Epithelial cell of prostate (primary cell): Measurements from ENCODE around the gene TRIM65.
A peak's percentile ranks its signal among the peaks of the same experiment; 100 is the strongest.

Experiments used
- DNase-seq: peaks from one replicate; pipeline ENCODE4 v3.0.0-alpha.2; 2011; ENCODE audit warnings: low read depth, low spot score
- H3K27ac ChIP-seq: fragments of 450-650 bp; 2 replicates; pipeline ENCODE4 v1.5.1; 2017; ENCODE audit warnings: mild to moderate bottlenecking

TRIM65 gene, protein sequence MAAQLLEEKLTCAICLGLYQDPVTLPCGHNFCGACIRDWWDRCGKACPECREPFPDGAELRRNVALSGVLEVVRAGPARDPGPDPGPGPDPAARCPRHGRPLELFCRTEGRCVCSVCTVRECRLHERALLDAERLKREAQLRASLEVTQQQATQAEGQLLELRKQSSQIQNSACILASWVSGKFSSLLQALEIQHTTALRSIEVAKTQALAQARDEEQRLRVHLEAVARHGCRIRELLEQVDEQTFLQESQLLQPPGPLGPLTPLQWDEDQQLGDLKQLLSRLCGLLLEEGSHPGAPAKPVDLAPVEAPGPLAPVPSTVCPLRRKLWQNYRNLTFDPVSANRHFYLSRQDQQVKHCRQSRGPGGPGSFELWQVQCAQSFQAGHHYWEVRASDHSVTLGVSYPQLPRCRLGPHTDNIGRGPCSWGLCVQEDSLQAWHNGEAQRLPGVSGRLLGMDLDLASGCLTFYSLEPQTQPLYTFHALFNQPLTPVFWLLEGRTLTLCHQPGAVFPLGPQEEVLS

DNA sequence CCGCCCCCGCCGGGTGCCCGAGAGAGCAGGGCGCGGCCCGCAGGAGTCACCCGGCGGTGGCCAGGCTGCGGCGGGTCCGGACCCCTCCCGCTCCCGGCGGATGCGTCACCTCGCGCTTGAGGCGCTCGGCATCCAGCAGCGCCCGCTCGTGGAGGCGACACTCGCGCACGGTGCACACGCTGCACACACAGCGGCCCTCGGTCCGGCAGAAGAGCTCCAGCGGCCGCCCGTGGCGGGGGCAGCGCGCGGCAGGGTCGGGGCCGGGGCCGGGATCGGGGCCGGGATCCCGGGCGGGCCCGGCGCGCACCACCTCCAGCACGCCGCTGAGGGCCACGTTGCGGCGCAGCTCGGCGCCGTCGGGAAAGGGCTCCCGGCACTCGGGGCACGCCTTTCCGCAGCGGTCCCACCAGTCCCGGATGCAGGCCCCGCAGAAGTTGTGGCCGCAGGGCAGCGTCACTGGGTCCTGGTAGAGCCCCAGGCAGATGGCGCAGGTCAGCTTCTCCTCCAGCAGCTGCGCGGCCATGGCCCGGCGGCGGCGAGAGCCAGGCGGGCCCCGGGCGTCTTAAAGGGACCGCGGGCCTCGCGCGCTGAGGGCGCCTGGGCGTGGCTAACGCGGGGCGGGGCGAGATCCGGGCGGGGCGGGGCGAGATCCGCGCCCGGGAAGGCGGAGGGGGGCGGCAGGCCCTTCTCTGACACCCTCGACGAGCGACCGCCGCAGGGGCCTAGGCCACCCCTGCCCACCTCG is at the start of gene TRIM65:
Gene TRIM65, minus strand, starts transcription at position 537 of the 745 bp plus-strand sequence. Its CDS starts 14 bp downstream, at position 523.
- no peak for DNase-seq
- H3K27ac ChIP-seq: peak within 1 kb of the TSS; percentile 62

DNA sequence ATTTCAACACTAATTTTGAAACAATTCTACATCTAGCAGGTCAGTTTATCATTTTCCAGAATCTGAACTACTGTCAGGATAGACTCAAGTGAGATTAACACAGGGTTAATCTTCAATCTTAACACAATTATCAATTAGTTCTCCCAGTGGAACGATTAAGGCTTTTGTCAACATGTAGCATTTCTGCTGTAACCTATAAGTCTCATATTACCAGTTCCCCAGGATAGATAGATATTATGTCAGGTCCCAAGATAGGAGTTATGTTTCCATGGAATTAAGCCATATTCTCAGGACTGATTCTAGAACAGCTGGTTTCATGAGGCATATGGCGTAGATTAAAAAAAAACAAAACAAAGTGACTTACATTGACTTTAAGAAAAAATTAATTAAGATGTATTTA is 48.5 kb upstream of the TRIM65 start:
- no peak for DNase-seq

DNA sequence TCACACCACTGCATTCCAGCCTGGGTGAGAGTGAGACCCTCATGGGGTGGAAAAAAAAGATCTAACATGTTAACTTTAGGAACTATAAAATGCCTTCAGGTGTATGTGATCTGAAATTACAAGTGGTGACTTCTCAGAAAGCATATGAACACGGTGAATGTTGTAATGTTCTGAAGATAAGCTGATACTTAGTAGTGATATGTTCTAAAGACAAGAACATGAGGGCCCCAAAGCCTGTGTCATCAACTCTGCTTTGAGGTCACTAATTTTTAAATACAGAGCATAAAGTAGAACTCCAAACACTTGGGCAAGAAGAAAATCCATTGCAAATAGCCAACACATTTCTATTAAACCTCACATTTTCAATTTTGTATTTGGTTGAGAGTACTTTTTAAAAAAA is 46.7 kb upstream of the TRIM65 start:
- H3K27ac ChIP-seq: no peak overlapping the region
- DNase-seq: no peak

More for the DNA sequence above, 48.5 kb upstream of the TRIM65 start:
- no peak overlapping the region for H3K27ac ChIP-seq

DNA sequence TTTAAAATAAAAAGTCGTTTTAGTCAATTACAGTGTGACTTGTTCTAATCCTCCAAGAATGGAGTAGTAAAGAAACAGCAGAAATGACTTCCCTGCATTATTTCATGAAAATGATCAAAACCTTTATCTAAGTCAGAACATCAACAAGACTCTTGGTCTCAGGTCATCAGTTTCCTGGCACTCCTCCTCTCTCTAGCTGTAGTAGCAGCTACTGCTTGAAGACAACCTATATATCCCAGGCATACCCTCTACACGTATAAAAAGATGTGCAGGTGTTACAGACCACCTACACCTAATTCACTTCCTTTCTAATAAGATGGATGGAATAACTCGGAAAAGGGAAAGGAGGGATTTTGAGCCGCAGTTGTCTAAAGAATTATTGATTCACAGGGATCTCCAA is 45.7 kb upstream of the TRIM65 start:
- DNase-seq: no peak
- H3K27ac ChIP-seq: no peak overlapping the region

DNA sequence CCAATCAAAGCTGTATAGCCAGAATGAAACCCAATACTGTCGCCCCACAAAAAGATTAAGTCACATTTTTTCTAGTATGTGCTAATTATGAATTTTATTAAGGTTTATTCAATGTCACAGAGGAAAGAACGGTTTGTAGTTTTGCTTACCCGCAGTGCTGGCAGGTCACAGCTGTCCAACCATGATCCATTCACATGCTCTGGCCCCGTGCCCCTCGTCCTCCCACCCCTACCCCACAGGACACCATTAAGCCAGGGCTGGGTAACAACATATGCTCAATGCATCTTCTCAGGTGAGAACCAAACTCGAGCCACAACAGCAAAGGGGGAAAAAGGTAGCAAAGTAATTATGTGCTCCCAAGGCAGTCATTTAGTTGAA is 44.7 kb upstream of the TRIM65 start:
- no peak overlapping the region for H3K27ac ChIP-seq
- DNase-seq: no peak

DNA sequence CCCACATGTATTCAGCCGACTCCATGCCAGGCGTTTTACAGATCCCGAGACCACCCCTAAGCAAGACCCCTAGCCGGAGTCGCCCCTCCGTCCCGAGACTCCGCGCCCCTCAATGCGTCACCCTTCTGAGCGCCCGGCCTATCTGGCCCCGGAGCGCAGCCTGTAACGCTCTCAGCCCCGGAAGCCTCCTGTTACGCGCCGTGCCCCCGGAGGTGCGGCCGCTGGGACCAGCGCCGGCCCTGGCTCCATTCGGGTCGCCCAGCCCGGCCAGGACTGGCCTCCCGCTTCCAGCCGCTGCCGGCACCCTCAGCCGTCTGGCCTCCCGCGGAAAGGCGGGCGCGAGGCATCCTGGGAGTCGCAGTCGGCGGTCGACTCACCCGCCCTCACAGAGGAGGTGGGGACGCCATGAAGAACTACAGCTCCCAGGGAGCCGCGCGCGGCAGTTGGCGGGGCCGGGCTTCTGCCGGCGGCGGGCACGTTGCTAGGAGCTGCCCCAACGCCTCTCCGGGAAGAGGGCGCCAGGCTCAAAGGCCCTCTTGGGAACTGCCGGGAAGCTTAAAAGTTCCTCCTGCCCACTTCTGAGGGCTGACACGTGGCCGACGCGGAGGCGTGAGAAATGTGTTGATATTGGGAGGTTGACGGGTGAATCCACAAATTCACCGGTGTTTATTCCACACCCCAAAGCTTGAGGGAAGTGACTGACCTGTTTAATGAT is 44.1 kb upstream of the TRIM65 start, which contains the start of gene FBF1:
Gene FBF1, minus strand, starts transcription at position 316 of the 715 bp plus-strand sequence. CDS start 2,893 bp downstream, outside the sequence.
- DNase-seq: peak; percentile 60
- no peak within 1 kb of the TSS for H3K27ac ChIP-seq

DNA sequence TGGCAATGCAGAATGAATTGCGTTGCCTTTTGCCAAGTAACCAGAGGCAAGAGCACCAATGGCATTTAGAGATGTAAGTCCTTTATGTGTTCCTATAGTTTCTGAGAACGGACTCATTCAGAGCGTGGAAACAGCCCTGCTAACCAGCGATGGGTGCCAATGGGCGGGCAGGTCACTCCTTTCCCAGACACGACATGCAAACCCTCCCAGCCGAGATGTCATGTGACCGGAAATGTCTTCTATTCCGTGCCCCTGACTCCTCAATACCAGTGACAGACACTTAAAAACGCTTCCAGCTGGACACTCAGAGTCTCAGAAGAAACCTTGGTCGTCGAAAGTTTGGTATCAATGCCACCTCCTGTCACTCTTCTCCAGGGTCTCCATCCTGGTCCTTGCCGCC is 40.9 kb upstream of the TRIM65 start:
- no peak for DNase-seq
- H3K27ac ChIP-seq: no peak overlapping the region

DNA sequence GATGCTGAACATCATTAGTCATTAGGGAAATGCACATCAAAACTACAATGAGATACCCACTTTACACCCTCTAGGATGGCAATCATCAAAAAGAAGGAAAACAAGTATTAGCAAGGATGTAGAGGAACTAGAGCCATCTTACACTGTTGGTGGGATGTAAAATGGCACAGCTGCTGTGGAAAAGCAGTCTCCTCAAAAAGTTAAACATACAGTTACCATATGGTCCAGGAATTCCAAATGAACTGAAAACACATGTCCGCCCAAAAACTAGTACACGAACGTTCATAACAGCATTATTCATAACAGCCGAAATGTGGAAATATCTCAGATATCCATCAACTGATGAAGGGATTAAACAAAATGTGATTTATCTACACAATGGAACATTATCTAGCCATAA is 37.1 kb upstream of the TRIM65 start:
- DNase-seq: no peak
- H3K27ac ChIP-seq: no peak overlapping the region

DNA sequence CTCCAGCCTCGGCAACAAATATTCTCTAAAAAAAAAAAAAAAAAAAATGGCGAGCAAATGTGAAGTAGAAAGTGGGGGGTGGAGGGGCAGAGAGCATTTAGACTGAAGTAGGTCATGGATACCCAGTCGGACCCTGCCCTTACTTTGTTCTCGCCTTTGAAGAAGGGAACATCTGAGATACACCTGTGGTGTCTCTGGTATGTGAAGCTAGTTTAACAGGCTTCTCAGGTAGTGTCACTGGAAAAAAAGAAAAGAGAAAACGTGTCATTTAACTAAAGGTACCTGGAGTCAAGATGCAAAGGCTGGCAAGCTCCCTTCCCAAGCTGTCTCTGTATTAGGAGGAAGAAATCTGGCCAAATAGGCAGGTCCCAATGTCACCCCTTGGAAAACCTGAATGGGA is 36.1 kb upstream of the TRIM65 start:
- DNase-seq: no peak
- H3K27ac ChIP-seq: no peak overlapping the region

DNA sequence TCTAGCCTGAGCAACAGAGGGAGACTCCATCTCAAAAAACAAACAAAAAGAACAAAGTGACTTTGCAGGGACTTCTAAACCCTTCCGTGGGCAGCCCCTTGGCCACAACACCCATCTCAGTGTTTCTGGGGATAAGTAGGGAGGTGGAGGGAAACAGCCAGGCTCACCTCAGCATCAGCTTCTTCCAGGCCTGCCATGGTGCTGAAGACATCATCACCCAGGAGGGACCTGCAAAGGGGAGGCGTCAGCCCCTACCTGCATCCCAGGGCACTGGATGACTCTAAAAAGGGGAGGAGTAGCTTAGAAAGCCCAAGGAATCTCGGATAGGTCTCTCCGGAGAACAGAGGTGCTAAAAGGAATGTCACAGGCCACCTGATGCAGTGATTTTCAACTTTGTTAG is 34.3 kb upstream of the TRIM65 start:
- no peak for DNase-seq
- no peak overlapping the region for H3K27ac ChIP-seq

DNA sequence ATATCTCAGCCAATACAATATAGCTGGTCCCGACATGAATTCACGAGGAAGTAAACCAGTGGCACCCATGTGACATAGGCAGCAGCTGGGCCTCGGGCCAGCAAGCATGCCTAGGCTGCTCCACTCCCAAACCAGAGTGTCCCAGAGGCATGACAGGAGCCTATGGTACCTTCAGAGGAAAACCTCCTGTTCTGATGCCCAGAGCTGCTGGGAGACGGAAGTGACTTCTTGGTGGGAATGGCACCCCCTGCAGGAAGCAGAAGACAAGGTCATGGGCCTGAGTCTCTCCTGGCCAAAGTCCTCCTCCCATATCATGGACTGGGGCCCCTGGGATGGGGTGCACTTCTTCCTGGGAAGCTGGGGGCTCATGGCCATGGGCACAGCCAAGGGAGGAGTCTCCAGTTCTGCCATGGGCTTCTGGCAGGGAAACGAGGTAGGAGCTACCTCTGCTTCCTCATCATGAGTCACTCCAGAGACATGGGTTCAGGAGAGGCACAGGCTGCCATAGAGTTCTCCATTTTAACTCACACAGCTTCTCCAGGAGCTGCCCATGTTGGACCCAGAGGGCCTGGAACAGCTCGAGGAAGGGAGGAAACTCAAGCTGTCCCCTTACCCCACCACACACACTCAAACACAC is 30.7 kb upstream of the TRIM65 start:
- peak; percentile 48 for DNase-seq
- H3K27ac ChIP-seq: peak overlapping the region; percentile 63

DNA sequence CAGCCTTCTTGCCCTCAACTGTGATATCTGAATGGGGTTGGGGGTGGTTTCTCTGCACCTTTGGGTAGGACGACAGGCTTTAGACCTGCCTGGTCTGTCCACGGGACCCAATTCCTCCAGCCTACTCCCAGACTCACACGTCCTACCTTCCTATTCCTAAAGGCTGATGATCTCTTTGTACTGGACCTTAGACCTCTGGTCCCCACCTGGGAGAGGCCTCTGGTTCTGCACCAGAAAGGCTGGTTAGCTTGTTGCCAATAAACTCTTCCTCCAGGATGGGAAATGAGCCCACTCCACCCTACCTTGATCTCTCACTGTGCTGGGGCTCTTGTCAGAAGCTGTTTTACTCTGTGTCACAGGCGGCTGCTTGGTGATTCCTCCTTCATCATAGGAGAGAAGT is 29.7 kb upstream of the TRIM65 start:
- DNase-seq: no peak
- peak overlapping the region; percentile 63 for H3K27ac ChIP-seq

DNA sequence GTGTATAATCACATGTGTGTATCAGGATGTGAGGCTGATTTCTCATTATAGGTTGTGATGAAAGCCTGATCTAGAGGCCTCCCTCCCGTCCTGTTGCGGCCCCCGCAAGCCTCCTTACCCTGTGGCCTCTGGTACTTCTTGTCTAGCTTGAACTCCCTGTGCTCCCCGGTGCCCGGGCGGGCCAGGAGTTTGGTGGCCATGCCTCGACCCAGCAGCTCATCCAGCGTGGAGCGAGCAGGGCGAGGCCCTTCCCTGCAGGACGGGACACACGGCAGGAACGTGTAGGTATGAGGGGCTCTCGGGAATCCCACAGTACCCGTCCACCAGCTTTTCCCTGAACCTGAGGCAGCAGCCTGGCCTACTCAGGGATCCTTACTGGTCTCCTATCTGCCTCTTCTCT is 29.2 kb upstream of the TRIM65 start:
- no peak for DNase-seq
- no peak overlapping the region for H3K27ac ChIP-seq

DNA sequence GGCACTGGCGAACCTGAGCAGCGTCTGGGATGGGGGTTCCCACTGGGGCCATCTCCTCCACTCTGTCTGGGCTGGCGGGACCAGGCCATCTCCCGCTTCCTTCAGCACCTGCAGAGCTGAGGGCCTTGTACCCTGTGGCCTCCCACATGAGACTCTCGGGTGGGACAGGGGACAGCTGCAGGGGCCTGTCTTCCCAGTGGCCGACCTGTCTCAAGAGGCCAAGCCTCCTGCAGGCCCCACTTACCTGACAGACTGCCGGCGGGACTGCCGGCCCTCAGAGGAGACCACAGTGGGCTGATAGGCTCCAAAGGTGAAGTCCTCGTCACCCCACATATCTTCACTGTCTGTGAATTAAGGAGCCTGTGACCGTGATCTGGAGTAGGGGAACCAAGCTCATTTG is 28.4 kb upstream of the TRIM65 start:
- H3K27ac ChIP-seq: no peak overlapping the region
- DNase-seq: no peak

DNA sequence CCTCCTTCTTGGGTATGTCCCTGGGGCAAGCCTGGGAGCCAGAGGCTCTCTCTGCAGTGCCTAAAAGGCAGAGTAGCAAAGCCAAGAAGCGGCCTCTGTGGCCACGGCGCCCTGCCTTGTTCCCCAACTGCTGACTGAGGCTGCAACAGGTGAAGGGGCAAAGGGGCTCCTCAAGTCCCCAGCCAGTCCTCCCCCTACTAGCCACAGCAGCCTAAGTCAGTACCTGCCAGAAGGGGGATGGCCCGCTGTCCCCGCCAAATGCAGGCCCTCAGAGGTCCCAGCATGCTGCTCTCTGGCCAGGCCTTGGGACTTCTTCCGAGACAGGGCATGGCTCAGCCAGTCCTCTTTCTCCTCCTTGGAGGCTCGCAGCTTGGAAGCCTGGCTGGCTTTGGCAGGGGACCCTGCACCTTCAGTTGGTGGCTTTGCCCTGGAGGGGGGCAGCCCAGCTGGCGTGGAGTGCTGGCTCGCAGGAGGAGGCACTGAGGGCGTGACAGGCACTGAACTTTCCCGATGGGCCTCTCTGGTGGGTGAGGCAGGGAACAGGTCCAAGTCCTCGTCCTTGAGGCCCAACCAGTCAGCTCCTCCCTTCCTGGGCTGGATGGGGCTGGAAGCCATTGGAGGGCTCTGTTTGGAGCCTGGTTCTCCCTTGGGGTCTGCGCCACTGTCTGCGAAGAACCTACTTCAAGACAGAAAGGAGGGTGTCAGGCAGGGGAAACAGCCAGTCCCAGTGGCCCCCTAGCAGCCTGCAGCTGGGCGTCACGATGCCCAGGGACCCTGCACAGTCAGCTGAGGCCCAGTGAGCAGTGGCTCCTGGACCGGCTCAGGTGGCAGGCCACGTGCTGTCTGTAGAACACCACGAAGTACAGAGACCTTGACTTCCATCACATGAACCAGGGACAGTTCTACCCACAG is 26.5 kb upstream of the TRIM65 start:
- H3K27ac ChIP-seq: no peak overlapping the region
- DNase-seq: no peak

DNA sequence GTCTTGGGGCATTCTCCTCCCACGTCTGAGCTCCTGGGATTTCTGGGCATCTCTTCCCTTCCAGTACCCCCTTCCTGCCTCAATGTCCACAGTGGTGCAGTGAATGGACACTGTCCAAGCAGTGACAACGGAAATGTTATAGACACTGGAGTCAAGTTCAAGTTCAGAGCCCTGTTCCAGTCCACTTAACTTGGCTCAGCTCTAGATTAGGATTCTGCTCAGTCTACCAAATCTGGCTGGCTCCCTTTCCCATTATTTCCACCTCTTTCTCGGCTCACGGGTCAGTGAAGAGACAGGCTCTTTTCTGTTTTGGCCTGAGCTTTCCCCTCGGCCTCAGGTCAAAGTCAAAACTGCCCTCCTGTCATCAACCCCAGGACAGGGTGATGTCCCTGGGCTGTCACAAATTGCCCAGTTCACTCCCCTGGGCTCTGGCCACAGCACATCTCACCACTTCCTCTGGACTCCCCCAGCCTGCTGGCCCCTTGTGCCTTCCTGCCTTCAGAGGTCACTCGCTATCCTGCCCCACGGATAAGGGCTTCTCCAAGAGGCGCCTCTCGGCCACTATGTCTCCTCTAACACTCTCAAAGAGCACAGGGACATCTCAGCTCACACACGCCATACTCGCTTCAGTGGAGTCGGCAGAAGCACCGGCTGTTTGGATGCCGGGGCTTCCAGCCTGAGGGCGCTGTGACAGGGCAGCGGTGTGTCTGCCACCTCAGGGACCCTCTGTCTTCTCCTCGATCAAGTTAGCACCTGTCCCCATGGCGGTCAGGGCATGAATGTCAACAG is 25.6 kb upstream of the TRIM65 start:
- no peak for DNase-seq
- no peak overlapping the region for H3K27ac ChIP-seq

DNA sequence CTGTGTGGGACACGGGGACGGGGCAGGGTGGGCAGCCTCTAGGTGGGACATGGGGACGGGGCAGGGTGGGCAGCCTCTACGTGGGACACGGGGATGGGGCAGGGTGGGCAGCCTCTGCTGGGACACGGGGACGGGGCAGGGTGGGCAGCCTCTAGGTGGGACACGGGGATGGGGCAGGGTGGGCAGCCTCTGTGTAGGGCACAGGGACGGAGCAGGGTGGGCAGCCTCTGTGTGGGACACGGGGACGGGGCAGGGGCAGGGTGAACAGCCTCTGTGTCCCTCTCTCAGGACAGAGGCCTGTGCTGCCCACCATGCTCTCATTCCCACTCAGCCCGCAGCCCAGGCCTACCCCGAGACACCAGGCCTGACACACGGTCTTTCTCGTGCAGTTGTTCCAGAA is 24.8 kb upstream of the TRIM65 start:
- H3K27ac ChIP-seq: no peak overlapping the region
- no peak for DNase-seq

DNA sequence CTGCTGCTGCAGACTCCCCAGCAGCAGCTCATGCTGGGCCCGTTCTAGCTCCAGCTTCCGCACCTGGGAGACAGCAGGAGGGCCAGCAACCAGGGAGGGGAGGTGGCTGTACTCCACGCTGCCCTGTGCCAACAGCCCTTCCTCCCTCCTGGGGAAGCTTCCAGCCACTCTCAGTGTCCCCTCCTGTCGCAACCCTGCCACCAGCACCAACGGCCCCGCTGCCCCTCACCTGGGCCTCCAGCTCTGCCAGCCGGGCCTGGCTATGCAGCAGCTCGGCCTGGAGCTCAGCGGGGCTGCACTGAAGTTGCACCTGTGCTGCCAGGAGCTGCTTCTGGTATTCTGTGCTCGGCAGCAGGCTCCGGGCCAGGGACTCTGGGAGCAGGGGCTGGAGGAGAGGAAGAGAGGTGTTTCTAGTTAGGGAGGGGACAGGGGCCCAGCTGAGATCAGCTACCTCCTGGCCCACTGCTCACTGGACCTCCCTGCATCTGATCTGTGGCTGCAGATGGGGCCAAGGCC is 23.4 kb upstream of the TRIM65 start:
- no peak overlapping the region for H3K27ac ChIP-seq
- DNase-seq: no peak
